A549 treated with Hydrocortisone at 1 μM for 4 hours (cell line): ENCODE results near the gene ST3GAL5. TPM values are rescaled to one million over a fixed set of nuclear protein-coding genes. Genes with fewer than 3 reads are reported as not detected.

Experiments used
- total RNA-seq: library from RNA; stranded (reverse); fragments of 200-300 nt; extraction: Qiagen RNA extraction; gene quantifications from 5 replicates; pipeline ENCODE4 v1.2.3, GENCODE V29; 2022

ST3GAL5 gene
- total RNA-seq = 25.7 to 36.8 TPM (median 29.6 TPM) in 5 replicates

DNA sequence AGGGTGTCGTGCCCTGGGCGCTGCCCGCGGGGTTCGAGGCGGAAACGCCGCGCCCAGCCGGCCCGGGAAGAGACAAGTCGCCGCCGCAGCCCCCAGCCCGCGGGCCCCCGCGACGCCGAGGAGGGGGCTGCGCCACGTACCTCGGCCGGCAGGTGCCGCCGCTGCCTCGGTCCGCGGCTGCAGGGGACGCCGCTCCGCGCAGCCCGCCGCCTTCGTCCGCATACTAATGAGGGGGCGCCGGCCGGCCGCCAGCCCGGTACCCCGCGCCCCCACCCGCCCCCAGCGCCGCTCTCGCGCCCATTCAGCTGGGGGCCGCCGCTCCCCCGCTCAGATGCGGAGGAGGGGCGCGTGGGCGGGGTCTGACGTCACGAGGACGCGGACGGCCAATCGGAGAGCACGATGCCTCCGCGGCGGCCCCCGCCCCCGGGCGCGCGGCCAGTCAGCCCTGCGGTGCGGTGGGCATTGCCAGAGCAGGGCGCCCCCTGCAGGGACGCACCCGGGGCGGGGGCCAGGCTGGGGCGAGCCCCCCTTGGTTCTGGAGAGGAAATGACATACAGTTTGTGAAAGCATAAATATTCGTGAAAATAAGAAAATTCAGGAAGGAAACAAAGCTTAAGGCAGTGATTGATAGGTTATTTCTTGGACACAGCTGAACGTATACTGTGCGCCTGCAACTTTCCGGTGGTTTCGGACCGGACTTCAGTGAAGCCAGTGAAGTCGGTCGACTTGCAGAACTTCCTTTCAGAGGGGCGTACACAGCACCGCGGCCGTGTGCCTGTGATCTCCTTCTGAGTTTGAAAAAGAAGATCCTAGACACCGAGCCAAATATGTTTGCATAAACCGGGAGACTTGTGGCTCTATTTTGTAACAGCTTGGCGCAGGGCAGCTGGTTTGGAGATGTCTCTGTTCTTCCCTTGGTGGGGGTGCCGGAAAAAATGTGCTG lies at the start of gene ST3GAL5:
ST3GAL5 (minus strand) TSS at position 307 of the 943 bp plus-strand sequence; CDS start at position 222, 85 bp downstream.

Other genes with a start within 250 kb of the ST3GAL5 start
- 0.06 to 0.31 TPM (median 0.13 TPM) in 5 replicates for gene SFTPB, start 220.8 kb downstream of the ST3GAL5 start, total RNA-seq
- 0.08 to 0.31 TPM (median 0.18 TPM) in 5 replicates for gene GNLY, start 194.6 kb downstream of the ST3GAL5 start, total RNA-seq
- gene ATOH8, start 135.0 kb downstream of the ST3GAL5 start, total RNA-seq = 14.5 to 20.4 TPM (median 19.1 TPM) in 5 replicates
- gene POLR1A, start 216.9 kb upstream of the ST3GAL5 start, total RNA-seq = 19.9 to 25.9 TPM (median 21.7 TPM) in 5 replicates
- gene PTCD3, start 217.2 kb upstream of the ST3GAL5 start, total RNA-seq = 47.4 to 111 TPM (median 72.8 TPM) in 5 replicates